PC-3 (cell line): ENCODE results near the gene BMPR1A. TPM values are rescaled to one million over a fixed set of nuclear protein-coding genes. Genes with fewer than 3 reads are reported as not detected.
A peak's percentile ranks its signal among the peaks of the same experiment; 100 is the strongest.
"Not testable (repeated sequence)": the region's sequence is repeated elsewhere in the genome, so short reads cannot be mapped to it uniquely, and the experiment has no call there.

ENCODE experiments used
- ATAC-seq: fragments of 200-7000 bp; cut with Tn5 transposase; 2 replicates; pipeline ENCODE4 v1.9.1; 2020; ENCODE audit warnings: mild to moderate bottlenecking, moderate library complexity
- BruUV-seq: library from RNA; stranded (reverse); fragments of 400-500 nt; replicated peaks from 2 replicates; lab custom pipeline; 2021; lab: Mats Ljungman, UMichigan
- CTCF ChIA-PET: fragments of 300-600 bp; sonication (Branson Sonifier 250); formaldehyde crosslinking; loops from one replicate; lab custom pipeline; 2022; ENCODE audit warnings: antibody characterized with exemption; lab: Charles Lee
- POLR2A ChIA-PET: fragments of 300-600 bp; sonication (Branson Sonifier 250); formaldehyde crosslinking; loops from one replicate; lab custom pipeline; 2022; ENCODE audit warnings: antibody characterized with exemption; ENCODE audit not compliant: unreplicated experiment; lab: Charles Lee
- DNase-seq: peaks from one replicate; pipeline ENCODE4 v3.0.0-alpha.2; 2015
- H2AFZ ChIP-seq: fragments of 300-600 bp; sonication (generic); 2 replicates; pipeline ENCODE4 v1.6.0; 2016; ENCODE audit warnings: antibody characterized with exemption, low read length
- H3F3A ChIP-seq: fragments of 300-600 bp; sonication (generic); one replicate; pipeline ENCODE4 v1.6.0; 2017; ENCODE audit warnings: antibody characterized with exemption, low read length, control low read depth, mild to moderate bottlenecking; ENCODE audit not compliant: unreplicated experiment
- H3K27ac ChIP-seq: fragments of 300-600 bp; sonication (generic); 2 replicates; pipeline ENCODE4 v1.5.1; 2016; ENCODE audit warnings: mild to moderate bottlenecking, low read length
- H3K27me3 ChIP-seq: fragments of 300-600 bp; sonication (generic); 2 replicates; pipeline ENCODE4 v1.6.1; 2016; ENCODE audit warnings: low read length, mixed read lengths
- H3K36me3 ChIP-seq: fragments of 300-600 bp; sonication (generic); 2 replicates; pipeline ENCODE4 v1.6.1; 2016; ENCODE audit warnings: low read depth, mixed run types, low read length, mixed read lengths
- H3K4me1 ChIP-seq: fragments of 300-600 bp; sonication (generic); 2 replicates; pipeline ENCODE4 v1.5.1; 2016; ENCODE audit warnings: low read length; ENCODE audit not compliant: insufficient read depth
- H3K4me2 ChIP-seq: fragments of 300-600 bp; sonication (generic); 2 replicates; pipeline ENCODE4 v1.6.0; 2016; ENCODE audit warnings: low read length
- H3K4me3 ChIP-seq: fragments of 300-600 bp; sonication (generic); 2 replicates; pipeline ENCODE4 v1.5.1; 2016; ENCODE audit warnings: mild to moderate bottlenecking, low read length, mixed read lengths
- H3K79me2 ChIP-seq: fragments of 300-600 bp; sonication (generic); 2 replicates; pipeline ENCODE4 v1.6.1; 2017; ENCODE audit warnings: low read length, mixed read lengths
- H3K9ac ChIP-seq: fragments of 300-600 bp; sonication (generic); 2 replicates; pipeline ENCODE4 v1.6.0; 2016; ENCODE audit warnings: mild to moderate bottlenecking, low read length
- H3K9me2 ChIP-seq: fragments of 300-600 bp; sonication (generic); replicated peaks from 2 replicates; pipeline ENCODE4 v1.6.1; 2016; ENCODE audit warnings: mixed run types, low read length, mixed read lengths
- H3K9me3 ChIP-seq: fragments of 300-600 bp; sonication (generic); 2 replicates; pipeline ENCODE4 v1.6.1; 2016; ENCODE audit warnings: low read length, mixed read lengths
- H4K20me1 ChIP-seq: fragments of 300-600 bp; sonication (generic); 2 replicates; pipeline ENCODE4 v1.6.1; 2016; ENCODE audit warnings: low read length, mixed read lengths
- CTCF ChIP-seq: fragments of 300-600 bp; sonication (generic); conservative IDR thresholded peaks from 2 replicates; pipeline ENCODE4 v1.5.1; 2017; ENCODE audit warnings: antibody characterized with exemption, low read depth, mild to moderate bottlenecking, low read length
- EZH2 ChIP-seq: fragments of 300-600 bp; sonication (generic); IDR thresholded peaks from one replicate; pipeline ENCODE4 v1.6.1; 2017; ENCODE audit warnings: antibody characterized with exemption, mild to moderate bottlenecking, low read length; ENCODE audit not compliant: unreplicated experiment
- EZH2phosphoT487 ChIP-seq: fragments of 300-600 bp; sonication (generic); IDR thresholded peaks from 2 replicates; pipeline ENCODE4 v1.6.1; 2018; ENCODE audit warnings: mild to moderate bottlenecking, antibody characterized with exemption, low read length, borderline replicate concordance
- intact Hi-C: fragments of 100-400 bp; cut with micrococcal nuclease; formaldehyde crosslinking; loops from 2 replicates; pipeline ENCODE4 v1.9.0; 2023
- total RNA-seq: library from RNA; depleted of rRNA; stranded (reverse); fragments of >200 nt; gene quantifications from 2 replicates; pipeline ENCODE4 v1.2.3, GENCODE V29; 2014

The BMPR1A gene
- total RNA-seq, 1 experiment from 2014 or later, result 14.5 TPM

DNA sequence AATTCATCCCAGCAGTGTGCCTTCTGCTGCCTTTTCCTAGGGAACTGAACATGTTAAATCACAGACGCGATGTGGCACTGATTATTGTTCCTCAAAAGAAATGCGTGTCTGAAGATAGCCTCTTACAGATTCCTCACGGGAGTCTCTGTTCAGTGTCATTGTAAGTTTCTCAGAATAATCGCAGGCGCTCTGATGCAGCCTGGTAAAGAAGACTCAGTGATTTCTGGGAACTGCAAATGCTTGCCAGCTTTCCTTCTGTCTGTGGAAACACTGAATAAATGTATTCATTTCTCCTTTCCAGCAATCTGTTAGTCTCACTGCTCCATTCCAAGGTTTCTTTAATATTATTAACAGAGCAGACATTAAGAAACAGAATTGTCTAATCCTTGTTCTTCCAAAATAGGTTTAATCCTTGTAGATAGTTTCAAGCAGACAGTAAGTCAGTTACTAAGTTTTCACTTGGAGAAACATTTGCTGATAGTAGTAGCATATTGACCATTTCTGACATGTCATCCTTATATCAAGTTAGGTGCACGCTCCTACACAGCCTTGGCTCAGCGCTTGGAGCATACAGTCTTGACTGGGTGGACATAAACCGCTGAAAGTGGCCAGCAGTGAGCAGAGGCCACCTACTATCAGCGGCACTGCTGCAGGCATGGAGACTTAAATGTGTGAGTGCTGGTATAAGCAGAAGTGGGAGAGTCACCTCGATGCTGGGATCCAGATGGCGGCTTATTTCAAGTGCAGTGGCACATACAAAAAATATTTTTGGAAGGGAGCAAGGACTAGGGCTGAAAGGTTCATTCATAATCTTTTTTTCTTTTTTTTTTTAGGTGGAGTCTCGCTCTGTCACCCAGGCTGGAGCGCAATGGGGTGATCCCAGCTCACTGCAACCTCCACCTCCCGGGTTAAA lies 173.3 kb downstream of the BMPR1A start:
- no peaks in the 10 kb centered on the region for H3K36me3 ChIP-seq
- no peaks in the 10 kb centered on the region for H3F3A ChIP-seq
- ChIA-PET POLR2A (no interaction called here), CTCF (no interaction called here)
- H3K4me2 ChIP-seq, result no peak overlapping the region
- DNase-seq (no peak), ATAC-seq (no peak)
- no peaks in the 10 kb centered on the region for H3K9me2 ChIP-seq
- no peaks in the 10 kb centered on the region for H3K27me3 ChIP-seq
- H3K9ac ChIP-seq, result no peak overlapping the region
- no peak overlapping the region for H3K4me3 ChIP-seq
- no peak overlapping the region for H2AFZ ChIP-seq
- H4K20me1 ChIP-seq, result no peaks in the 10 kb centered on the region
- BruUV-seq, result no TSS peak
- no peaks in the 10 kb centered on the region for H3K79me2 ChIP-seq
- H3K9me3 ChIP-seq, result no peaks in the 10 kb centered on the region
- no peak overlapping the region for H3K27ac ChIP-seq
- intact Hi-C loops, result no loop called here
- peaks cover 13% of the 10 kb centered on the region for H3K4me1 ChIP-seq
- TF ChIP-seq CTCF, result no peak
- TF ChIP-seq EZH2, result no peak
- no peak for TF ChIP-seq EZH2phosphoT487

DNA sequence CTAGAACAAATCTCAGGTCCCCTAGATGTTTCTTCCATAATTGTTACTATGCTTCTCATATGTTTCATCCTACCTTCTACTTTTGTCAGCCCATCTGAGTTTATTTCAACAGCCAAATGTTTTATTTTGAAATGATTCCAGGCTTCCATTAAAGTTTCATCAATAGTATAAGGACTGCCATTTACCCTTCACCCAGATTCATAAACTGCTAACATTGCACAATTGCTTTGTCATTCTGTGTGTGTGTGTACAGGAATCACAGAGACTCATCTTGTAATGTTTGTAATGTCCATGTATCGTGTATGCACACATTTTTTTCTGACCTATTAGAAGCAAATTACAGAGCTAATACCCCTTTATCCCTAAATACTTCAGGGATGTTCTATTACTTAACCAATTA lies 175.5 kb downstream of the BMPR1A start:
- Histone ChIP-seq H2AFZ (no peak overlapping the region), H3K9ac (no peak overlapping the region), H3K4me2 (peak overlapping the region; percentile 13; the same call in 1 of the 2 replicates), H3K4me1 (peaks cover 13% of the 10 kb centered on the region), H3K4me3 (no peak overlapping the region), H4K20me1 (no peaks in the 10 kb centered on the region), H3K9me3 (no peaks in the 10 kb centered on the region), H3K36me3 (no peaks in the 10 kb centered on the region), H3K27ac (no peak overlapping the region), H3K79me2 (no peaks in the 10 kb centered on the region), H3F3A (no peaks in the 10 kb centered on the region), H3K27me3 (no peaks in the 10 kb centered on the region), H3K9me2 (no peaks in the 10 kb centered on the region)
- ChIA-PET POLR2A (no interaction called here), CTCF (no interaction called here)
- TF ChIP-seq EZH2phosphoT487 (no peak), EZH2 (no peak), CTCF (no peak)
- no TSS peak for BruUV-seq
- peak; percentile 60 for DNase-seq
- intact Hi-C loops, result no loop called here
- peak; percentile 57 for ATAC-seq

DNA sequence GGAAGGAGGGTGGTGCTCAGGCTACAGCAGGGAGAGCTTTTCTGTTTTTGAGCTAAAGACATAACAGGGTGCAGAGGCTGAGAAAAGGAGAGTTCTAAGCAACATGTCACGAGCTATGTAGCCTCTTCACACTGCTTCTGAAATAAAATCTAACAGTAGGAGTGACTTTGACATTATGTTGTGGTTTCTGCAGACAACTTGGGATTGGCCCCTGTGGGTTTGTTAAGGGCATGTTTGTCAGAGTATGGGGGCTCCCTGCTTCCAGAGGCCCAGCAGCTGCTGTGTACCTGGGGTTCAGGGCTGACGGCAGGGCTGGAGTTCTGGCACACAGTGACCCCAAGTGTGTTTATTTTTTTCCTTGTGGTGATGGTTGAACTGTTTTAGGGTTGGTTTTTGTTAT lies 176.3 kb downstream of the BMPR1A start:
- Histone ChIP-seq H3K4me2 (no peak overlapping the region), H3K79me2 (no peaks in the 10 kb centered on the region), H3K9ac (no peak overlapping the region), H3K9me2 (no peaks in the 10 kb centered on the region), H3K27me3 (no peaks in the 10 kb centered on the region), H3K4me1 (peaks cover 13% of the 10 kb centered on the region), H4K20me1 (no peaks in the 10 kb centered on the region), H2AFZ (no peak overlapping the region), H3F3A (no peaks in the 10 kb centered on the region), H3K9me3 (no peaks in the 10 kb centered on the region), H3K36me3 (no peaks in the 10 kb centered on the region), H3K4me3 (no peak overlapping the region), H3K27ac (no peak overlapping the region)
- POLR2A ChIA-PET, result no interaction called here
- DNase-seq (no peak), ATAC-seq (no peak)
- no peak for TF ChIP-seq EZH2phosphoT487
- no peak for TF ChIP-seq CTCF
- no peak for TF ChIP-seq EZH2
- no TSS peak for BruUV-seq
- CTCF ChIA-PET, result no interaction called here
- intact Hi-C loops, result no loop called here

DNA sequence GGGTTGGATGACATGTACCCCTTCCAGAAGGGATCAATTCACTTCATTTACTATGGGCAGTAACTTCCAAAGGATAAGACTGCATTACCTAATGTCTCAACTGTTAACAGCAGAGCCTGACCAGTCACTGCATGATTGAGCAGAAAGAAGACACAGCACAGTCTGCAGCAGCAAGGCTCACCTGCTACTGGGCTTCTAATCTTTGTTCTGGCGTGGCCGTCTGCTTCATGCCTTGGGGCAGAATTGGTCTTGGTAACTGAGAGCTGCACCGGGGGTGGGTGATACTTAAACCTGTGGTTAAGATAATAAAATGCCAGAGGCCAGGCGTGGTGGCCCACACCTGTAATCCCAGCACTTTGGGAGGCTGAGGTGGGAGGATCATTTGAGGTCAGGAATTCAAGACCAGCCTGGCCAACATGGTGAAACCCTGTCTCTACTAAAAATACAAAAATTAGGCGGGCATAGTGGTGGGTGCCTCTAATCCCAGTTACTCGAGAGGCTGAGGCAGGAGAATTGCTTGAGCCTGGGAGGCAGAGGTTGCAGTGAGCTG lies 177.8 kb downstream of the BMPR1A start:
- BruUV-seq, H4K20me1 ChIP-seq, H3K79me2 ChIP-seq, H3K27me3 ChIP-seq, H3K4me3 ChIP-seq, H3F3A ChIP-seq, H3K9ac ChIP-seq, H3K36me3 ChIP-seq, H2AFZ ChIP-seq, intact Hi-C loops, H3K27ac ChIP-seq, H3K9me2 ChIP-seq, H3K9me3 ChIP-seq, H3K4me2 ChIP-seq, POLR2A ChIA-PET, CTCF ChIA-PET: not testable (repeated sequence)
- DNase-seq (peak; percentile 23), ATAC-seq (peak; percentile 31; the same call in 1 of the 2 replicates)
- peaks cover 13% of the 10 kb centered on the region for H3K4me1 ChIP-seq
